SU-DHL-6 (cell line): Measurements from ENCODE around the gene ZNF414.
"Not testable (repeated sequence)": the region's sequence is repeated elsewhere in the genome, so short reads cannot be mapped to it uniquely, and the experiment has no call there.

Experiments
- H2AFZ ChIP-seq: fragments of 200-600 bp; sonication (generic); 2 replicates; pipeline ENCODE4 v1.6.1; 2014; ENCODE audit warnings: low read depth, mild to moderate bottlenecking, moderate library complexity, mixed read lengths, antibody characterized with exemption, low read length; ENCODE audit not compliant: severe bottlenecking
- H3F3A ChIP-seq: fragments of 200-600 bp; shearing (Covaris generic); 2 replicates; pipeline ENCODE4 v1.6.0; 2016; ENCODE audit warnings: antibody characterized with exemption, mild to moderate bottlenecking; ENCODE audit not compliant: insufficient read depth
- H3K27ac ChIP-seq: fragments of 200-600 bp; sonication (generic); 2 replicates; pipeline ENCODE4 v1.5.1; 2016; ENCODE audit warnings: low read depth, mild to moderate bottlenecking, low read length, moderate library complexity, mixed read lengths
- H3K27me3 ChIP-seq: fragments of 200-600 bp; sonication (generic), shearing (Covaris generic); 2 replicates; pipeline ENCODE4 v1.6.0; 2014; ENCODE audit warnings: mild to moderate bottlenecking, low read length
- H3K36me3 ChIP-seq: fragments of 200-600 bp; sonication (generic); 2 replicates; pipeline ENCODE4 v1.6.1; 2014; ENCODE audit warnings: mild to moderate bottlenecking, low read length, mixed read lengths
- H3K4me2 ChIP-seq: fragments of 300-600, 200-600 bp; shearing (Covaris generic), sonication (generic); 2 replicates; pipeline ENCODE4 v1.6.0; 2014; ENCODE audit warnings: low read length, low read depth, mild to moderate bottlenecking; ENCODE audit not compliant: poor library complexity, severe bottlenecking
- H3K4me3 ChIP-seq: fragments of 200-600 bp; sonication (generic); 2 replicates; pipeline ENCODE4 v1.5.1; 2014; ENCODE audit warnings: antibody characterized with exemption, low read length, mild to moderate bottlenecking, mixed read lengths; ENCODE audit not compliant: insufficient read depth, poor library complexity, severe bottlenecking
- H3K79me2 ChIP-seq: fragments of 200-600 bp; sonication (generic); 2 replicates; pipeline ENCODE4 v1.6.1; 2014; ENCODE audit warnings: mild to moderate bottlenecking, low read length, moderate library complexity; ENCODE audit not compliant: insufficient read depth
- H3K9ac ChIP-seq: fragments of 200-600 bp; sonication (generic); 2 replicates; pipeline ENCODE4 v1.7.0; 2014; ENCODE audit warnings: mild to moderate bottlenecking, low read length
- H3K9me2 ChIP-seq: fragments of 200-600 bp; sonication (generic); replicated peaks from 2 replicates; pipeline ENCODE4 v1.6.1; 2014; ENCODE audit warnings: low read length; ENCODE audit not compliant: insufficient read depth
- H3K9me3 ChIP-seq: fragments of 200-600 bp; sonication (generic); 2 replicates; pipeline ENCODE4 v1.6.1; 2014; ENCODE audit warnings: low read length, mixed read lengths; ENCODE audit not compliant: insufficient read depth
- H4K20me1 ChIP-seq: fragments of 200-600 bp; sonication (generic); 2 replicates; pipeline ENCODE4 v1.6.1; 2014; ENCODE audit warnings: low read depth, mild to moderate bottlenecking, antibody characterized with exemption, low read length, moderate library complexity, mixed read lengths
- EZH2phosphoT487 ChIP-seq: fragments of 200-600 bp; sonication (generic), shearing (Covaris generic); conservative IDR thresholded peaks from 2 replicates; pipeline ENCODE4 v1.6.1; 2018; ENCODE audit warnings: mild to moderate bottlenecking, antibody characterized with exemption, low read length, moderate library complexity, mixed read lengths
- TF ChIP-seq, protein P1 (sequence below): fragments of 200-600 bp; sonication (generic); IDR thresholded peaks from one replicate; pipeline ENCODE4 v1.5.1; 2017; ENCODE audit warnings: antibody characterized with exemption, mild to moderate bottlenecking, low read length, moderate library complexity; ENCODE audit not compliant: insufficient read depth, poor library complexity, severe bottlenecking

ZNF414 gene

DNA sequence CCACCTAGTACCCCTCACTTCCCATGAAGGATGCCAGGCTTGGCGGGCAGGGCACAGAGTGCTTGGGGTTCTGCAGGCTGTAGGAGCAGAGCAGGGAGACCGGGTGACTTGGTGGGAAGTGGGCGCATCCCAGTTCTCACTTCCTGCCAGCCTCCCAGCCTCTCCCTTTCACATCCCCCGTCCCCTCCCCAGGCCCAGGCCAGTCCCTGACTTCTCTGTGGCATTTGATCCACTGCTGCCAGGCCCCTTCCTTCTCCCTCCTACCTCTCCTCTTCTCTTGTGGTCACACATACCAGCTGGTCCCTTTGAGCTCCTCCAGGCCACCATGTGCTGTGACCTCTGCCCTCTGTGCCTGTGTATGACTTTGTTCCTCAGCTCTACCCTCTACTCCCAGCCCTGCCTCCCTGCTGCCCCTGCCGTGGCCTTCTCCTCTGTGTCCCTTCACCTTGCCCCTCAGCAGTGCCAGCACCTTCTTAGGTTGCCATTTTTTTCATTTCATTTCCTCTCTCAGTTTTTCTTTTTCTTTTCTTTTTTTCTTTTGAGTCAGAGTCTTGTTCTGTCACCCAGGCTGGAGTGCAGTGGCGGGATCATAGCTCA lies 43.8 kb upstream of the ZNF414 start:
- Histone ChIP-seq H2AFZ (no peak overlapping the region), H3K9me3 (no peaks in the 10 kb centered on the region), H3F3A (no peaks in the 10 kb centered on the region), H3K27me3 (no peaks in the 10 kb centered on the region), H3K27ac (no peak overlapping the region), H3K36me3 (no peaks in the 10 kb centered on the region), H3K9ac (no peak overlapping the region), H3K4me2 (no peak overlapping the region), H3K79me2 (no peaks in the 10 kb centered on the region), H3K4me3 (no peak overlapping the region), H4K20me1 (no peaks in the 10 kb centered on the region), H3K9me2 (no peaks in the 10 kb centered on the region)
- TF ChIP-seq, protein P1, sequence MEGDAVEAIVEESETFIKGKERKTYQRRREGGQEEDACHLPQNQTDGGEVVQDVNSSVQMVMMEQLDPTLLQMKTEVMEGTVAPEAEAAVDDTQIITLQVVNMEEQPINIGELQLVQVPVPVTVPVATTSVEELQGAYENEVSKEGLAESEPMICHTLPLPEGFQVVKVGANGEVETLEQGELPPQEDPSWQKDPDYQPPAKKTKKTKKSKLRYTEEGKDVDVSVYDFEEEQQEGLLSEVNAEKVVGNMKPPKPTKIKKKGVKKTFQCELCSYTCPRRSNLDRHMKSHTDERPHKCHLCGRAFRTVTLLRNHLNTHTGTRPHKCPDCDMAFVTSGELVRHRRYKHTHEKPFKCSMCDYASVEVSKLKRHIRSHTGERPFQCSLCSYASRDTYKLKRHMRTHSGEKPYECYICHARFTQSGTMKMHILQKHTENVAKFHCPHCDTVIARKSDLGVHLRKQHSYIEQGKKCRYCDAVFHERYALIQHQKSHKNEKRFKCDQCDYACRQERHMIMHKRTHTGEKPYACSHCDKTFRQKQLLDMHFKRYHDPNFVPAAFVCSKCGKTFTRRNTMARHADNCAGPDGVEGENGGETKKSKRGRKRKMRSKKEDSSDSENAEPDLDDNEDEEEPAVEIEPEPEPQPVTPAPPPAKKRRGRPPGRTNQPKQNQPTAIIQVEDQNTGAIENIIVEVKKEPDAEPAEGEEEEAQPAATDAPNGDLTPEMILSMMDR: no peak
- TF ChIP-seq EZH2phosphoT487: no peak

DNA sequence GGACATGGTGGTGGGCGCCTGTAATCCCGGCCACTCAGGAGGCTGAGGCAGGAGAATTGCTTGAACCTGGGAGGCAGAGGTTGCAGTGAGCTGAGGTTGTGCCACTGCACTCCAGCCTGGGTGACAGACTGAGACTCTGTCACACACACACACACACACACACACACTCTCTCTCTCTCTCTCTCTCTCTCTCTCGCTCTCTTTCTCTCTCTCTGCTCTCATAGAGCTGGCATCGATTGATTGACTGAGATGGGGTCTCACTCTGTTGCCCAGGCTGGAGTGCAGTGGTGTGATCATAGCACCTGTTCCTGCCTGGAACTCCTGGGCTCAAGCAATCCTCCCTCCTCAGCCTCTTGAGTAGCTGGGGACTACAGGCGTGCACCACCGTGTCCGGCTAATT lies 39.8 kb upstream of the ZNF414 start:
- not testable (repeated sequence) for H3K27me3 ChIP-seq, H3K4me3 ChIP-seq, H3K9me2 ChIP-seq, H3K79me2 ChIP-seq, H3K9ac ChIP-seq, H3F3A ChIP-seq, H3K4me2 ChIP-seq, H2AFZ ChIP-seq, H3K36me3 ChIP-seq, H3K9me3 ChIP-seq, H4K20me1 ChIP-seq, H3K27ac ChIP-seq

DNA sequence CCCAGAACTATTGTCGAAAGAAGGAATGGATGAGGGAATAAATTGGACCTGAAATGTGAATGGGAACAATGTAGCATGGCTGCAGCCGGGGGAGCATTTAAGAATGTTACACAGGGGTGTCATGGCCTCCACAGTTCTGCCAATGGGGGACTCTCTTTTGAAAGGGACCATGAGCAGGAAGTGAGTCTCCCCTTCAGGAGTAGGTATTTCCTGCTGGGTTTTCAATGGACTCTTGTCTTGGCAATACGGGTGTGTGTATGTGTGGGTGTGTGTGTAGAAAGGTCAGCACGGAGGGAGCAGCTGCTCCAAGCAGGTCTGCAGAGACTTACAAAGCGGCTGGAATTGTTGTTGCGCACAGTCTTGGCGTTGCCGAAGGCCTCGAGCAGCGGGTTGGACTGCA lies 38.8 kb upstream of the ZNF414 start:
- no peaks in the 10 kb centered on the region for H3K36me3 ChIP-seq
- no peak overlapping the region for H3K27ac ChIP-seq
- no peak overlapping the region for H3K4me2 ChIP-seq
- H3K9me2 ChIP-seq: no peaks in the 10 kb centered on the region
- no peaks in the 10 kb centered on the region for H4K20me1 ChIP-seq
- no peaks in the 10 kb centered on the region for H3K9me3 ChIP-seq
- no peak overlapping the region for H2AFZ ChIP-seq
- H3F3A ChIP-seq: no peaks in the 10 kb centered on the region
- H3K79me2 ChIP-seq: no peaks in the 10 kb centered on the region
- H3K27me3 ChIP-seq: no peaks in the 10 kb centered on the region
- no peak overlapping the region for H3K4me3 ChIP-seq
- H3K9ac ChIP-seq: no peak overlapping the region
- TF ChIP-seq EZH2phosphoT487: no peak
- TF ChIP-seq, protein P1: no peak

DNA sequence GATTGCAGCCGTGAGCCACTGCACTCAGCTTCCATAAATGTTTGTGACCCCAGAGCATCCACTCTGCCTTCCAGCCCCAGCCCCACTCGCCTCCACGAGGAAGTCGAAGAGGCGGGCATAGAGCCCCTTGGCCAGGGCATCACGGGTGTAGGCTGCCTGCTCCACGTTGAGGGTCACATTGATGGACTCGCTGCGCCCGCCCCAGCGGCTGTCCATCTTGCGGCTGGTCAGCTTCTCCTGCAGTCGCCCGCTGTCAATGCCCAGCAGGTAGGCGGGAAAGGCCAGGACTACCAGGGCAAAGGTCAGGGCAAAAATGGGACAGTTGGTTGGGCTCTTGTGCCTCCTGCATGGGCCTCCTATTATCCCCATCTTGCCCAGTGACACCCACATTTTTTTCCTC lies 36.1 kb upstream of the ZNF414 start:
- Histone ChIP-seq H4K20me1 (no peaks in the 10 kb centered on the region), H3K9me2 (no peaks in the 10 kb centered on the region), H3K27ac (no peak overlapping the region), H3K79me2 (no peaks in the 10 kb centered on the region), H2AFZ (no peak overlapping the region), H3K36me3 (no peaks in the 10 kb centered on the region), H3K9me3 (no peaks in the 10 kb centered on the region), H3K4me3 (no peak overlapping the region), H3K4me2 (no peak overlapping the region), H3K27me3 (no peaks in the 10 kb centered on the region), H3F3A (no peaks in the 10 kb centered on the region), H3K9ac (no peak overlapping the region)
- TF ChIP-seq, protein P1: no peak
- TF ChIP-seq EZH2phosphoT487: no peak
